Sigmoid colon (tissue), 7 donors: Measurements from ENCODE around the gene EVA1B. TPM values are rescaled to one million over a fixed set of nuclear protein-coding genes. Genes with fewer than 3 reads are reported as not detected.
A peak's percentile ranks its signal among the peaks of the same experiment; 100 is the strongest.

Experiments
- DNase-seq: peaks from one replicate; pipeline ENCODE4 v3.0.0-alpha.2; 2019
- H3K27ac ChIP-seq, 4 donors: fragments of 200-600 bp; sonication (generic); one replicate each; pipeline ENCODE4 v1.5.1; 2016 to 2019; ENCODE audit warnings: mild to moderate bottlenecking in 1 of 4
- H3K27me3 ChIP-seq, 3 donors: fragments of 200-600 bp; sonication (generic); one replicate each; pipeline ENCODE4 v1.5.1; 2019; ENCODE audit warnings: mild to moderate bottlenecking in 1 of 3
- H3K36me3 ChIP-seq, 4 donors: fragments of 200-600 bp; sonication (generic); one replicate each; pipeline ENCODE4 v1.5.1; 2016 to 2019
- H3K4me1 ChIP-seq, 4 donors: fragments of 200-600 bp; sonication (generic); one replicate each; pipeline ENCODE4 v1.5.1; 2017 to 2019
- H3K4me3 ChIP-seq, 4 donors: fragments of 200-600 bp; sonication (generic); one replicate each; pipeline ENCODE4 v1.5.1; 2017 to 2019; ENCODE audit warnings: mild to moderate bottlenecking in 2 of 4, moderate library complexity in 1 of 4
- H3K9me3 ChIP-seq, 4 donors: fragments of 200-600 bp in 3 of 4; sonication (generic) in 3 of 4; one replicate each; pipeline versions ENCODE4 v1.5.1 to v1.6.1; 2013 to 2019
- EP300 ChIP-seq, 4 donors: sonication (generic); formaldehyde crosslinking; IDR thresholded peaks; one replicate each; pipeline ENCODE4 v1.6.1; 2017; ENCODE audit warnings: antibody characterized with exemption in 4 of 4
- POLR2A ChIP-seq, 2 donors: fragments of 450-650 bp; IDR thresholded peaks; one replicate each; pipeline ENCODE4 v1.6.1; 2016; ENCODE audit warnings: antibody characterized with exemption in 2 of 2, mild to moderate bottlenecking in 2 of 2, moderate library complexity in 2 of 2
- POLR2AphosphoS5 ChIP-seq, 4 donors: sonication (generic); formaldehyde crosslinking; IDR thresholded peaks; one replicate each; pipeline ENCODE4 v1.6.1; 2017; ENCODE audit warnings: antibody characterized with exemption in 4 of 4
- WGBS, 2 donors: extraction: QIAGEN DNeasy Blood & Tissue Kit; methylation state at CpG; one replicate each; pipeline ENCODE4 v1.1.7; 2013; 5-methylcytosine and 5-hydroxymethylcytosine counted together
- intact Hi-C: fragments of 100-400 bp; cut with DNase I; formaldehyde crosslinking; loops from one replicate; pipeline ENCODE4 v1.15.1; 2023
- polyA plus RNA-seq, 3 donors: library from polyadenylated mRNA; stranded (reverse); fragments of 200-250 nt; gene quantifications; one replicate each; pipeline ENCODE4 v1.2.3, GENCODE V29; 2013
- total RNA-seq, 4 donors: library from RNA; depleted of rRNA; stranded (reverse); fragments of >200 nt; gene quantifications; one replicate each; pipeline ENCODE4 v1.1.0, GENCODE V29; 2016
- TF ChIP-seq, protein P1 (sequence below), 4 experiments: fragments of 450-650 bp in 3 of 4; fragments of 200-600 bp in 1 of 4; IDR thresholded peaks; one replicate each; pipeline ENCODE4 v1.5.1; 2016 to 2019; ENCODE audit warnings: antibody characterized with exemption in 4 of 4, mild to moderate bottlenecking in 3 of 4, moderate library complexity in 2 of 4
- donor health status: healthy with polysubstance abuse.
- donor health status: Bipolar disorder and iron deficiency.
- donor health status: healthy.

EVA1B gene
- total and polyA plus RNA-seq, 7 donors: 5.8 to 102 (median 46.7) TPM

DNA sequence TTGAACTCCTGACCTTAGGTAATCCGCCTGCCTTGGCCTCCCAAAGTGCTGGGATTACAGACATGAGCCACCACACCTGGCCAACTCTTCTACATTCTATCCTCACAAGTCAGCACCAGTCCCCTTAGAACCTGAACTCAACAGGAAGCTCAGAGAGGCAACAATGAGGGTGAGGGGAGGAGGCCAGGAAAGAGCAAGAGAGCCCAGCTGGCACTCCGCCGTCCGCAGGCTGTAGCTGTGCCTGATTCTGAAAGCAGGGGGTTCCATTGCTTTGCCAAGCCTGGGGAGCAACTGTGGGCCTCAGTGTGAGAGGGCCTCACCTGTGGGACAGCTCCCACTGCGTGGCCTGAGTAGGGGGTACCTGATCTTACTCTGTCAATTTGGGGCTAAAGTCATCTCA lies 43.6 kb upstream of the EVA1B start:
- Histone ChIP-seq H3K4me1 (peaks cover 0 to 44% (median 39%) of the 10 kb centered on the region in 4 donors), H3K4me3 (no peak overlapping the region), H3K27me3 (no peaks in the 10 kb centered on the region), H3K36me3 (peaks cover 0 to 21% (median 11%) of the 10 kb centered on the region in 4 donors), H3K27ac (peak overlapping the region in 2 of 4 donors; percentile 3 to 66), H3K9me3 (no peaks in the 10 kb centered on the region)
- intact Hi-C loops: loop anchor here (5.0 kb wide), 1 partner anchor 60 kb away; the partner anchor contains the start of gene SH3D21
- no peak for DNase-seq
- 71 to 89% methylated on average over 5 of the region's 5 CpGs for WGBS, 2 donors
- TF ChIP-seq, protein P1, sequence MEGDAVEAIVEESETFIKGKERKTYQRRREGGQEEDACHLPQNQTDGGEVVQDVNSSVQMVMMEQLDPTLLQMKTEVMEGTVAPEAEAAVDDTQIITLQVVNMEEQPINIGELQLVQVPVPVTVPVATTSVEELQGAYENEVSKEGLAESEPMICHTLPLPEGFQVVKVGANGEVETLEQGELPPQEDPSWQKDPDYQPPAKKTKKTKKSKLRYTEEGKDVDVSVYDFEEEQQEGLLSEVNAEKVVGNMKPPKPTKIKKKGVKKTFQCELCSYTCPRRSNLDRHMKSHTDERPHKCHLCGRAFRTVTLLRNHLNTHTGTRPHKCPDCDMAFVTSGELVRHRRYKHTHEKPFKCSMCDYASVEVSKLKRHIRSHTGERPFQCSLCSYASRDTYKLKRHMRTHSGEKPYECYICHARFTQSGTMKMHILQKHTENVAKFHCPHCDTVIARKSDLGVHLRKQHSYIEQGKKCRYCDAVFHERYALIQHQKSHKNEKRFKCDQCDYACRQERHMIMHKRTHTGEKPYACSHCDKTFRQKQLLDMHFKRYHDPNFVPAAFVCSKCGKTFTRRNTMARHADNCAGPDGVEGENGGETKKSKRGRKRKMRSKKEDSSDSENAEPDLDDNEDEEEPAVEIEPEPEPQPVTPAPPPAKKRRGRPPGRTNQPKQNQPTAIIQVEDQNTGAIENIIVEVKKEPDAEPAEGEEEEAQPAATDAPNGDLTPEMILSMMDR (IDR thresholded peaks at IDR 0.05): no peak
- TF ChIP-seq POLR2A (IDR thresholded peaks at IDR 0.05) (no peak), POLR2AphosphoS5 (IDR thresholded peaks at IDR 0.05) (no peak), EP300 (IDR thresholded peaks at IDR 0.05) (no peak)

DNA sequence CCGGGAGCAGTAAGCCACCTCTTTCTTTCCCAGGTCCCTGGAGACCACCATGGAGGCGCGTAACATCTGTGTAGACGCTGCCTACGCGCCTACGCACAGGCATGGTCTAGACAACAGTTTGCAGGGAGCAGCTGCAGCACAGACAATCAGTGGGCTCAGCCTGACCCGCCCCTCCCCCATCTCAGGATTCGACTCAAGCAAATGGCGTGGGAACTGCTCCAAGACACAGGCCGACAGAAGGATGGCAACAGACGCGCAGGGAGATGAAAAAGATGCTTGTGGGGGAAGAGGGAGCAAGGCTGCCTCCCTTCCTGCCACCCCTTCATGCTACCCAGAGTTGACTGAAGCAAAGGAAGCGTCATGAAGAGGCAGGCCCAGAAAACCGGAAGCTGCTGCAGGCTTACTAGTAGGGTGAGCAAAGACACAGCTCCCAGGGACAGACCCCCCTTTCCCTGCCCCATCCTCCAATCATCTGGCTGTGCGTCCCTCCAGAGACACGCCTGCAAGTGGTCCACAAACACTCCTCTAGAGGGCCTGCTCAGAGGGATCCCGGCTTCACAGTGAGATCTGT lies 42.7 kb upstream of the EVA1B start:
- Histone ChIP-seq H3K36me3 (peaks cover 0 to 28% (median 12%) of the 10 kb centered on the region in 4 donors), H3K27ac (peak overlapping the region; percentile 2 to 66 (median 46)), H3K27me3 (no peaks in the 10 kb centered on the region), H3K4me1 (peaks cover 0 to 36% (median 34%) of the 10 kb centered on the region in 4 donors), H3K9me3 (no peaks in the 10 kb centered on the region), H3K4me3 (no peak overlapping the region)
- intact Hi-C loops: loop anchor here (5.0 kb wide), 1 partner anchor 59 kb away; the partner anchor contains the start of gene SH3D21
- TF ChIP-seq, protein P1 (IDR thresholded peaks at IDR 0.05): no peak
- no peak for TF ChIP-seq POLR2A (IDR thresholded peaks at IDR 0.05)
- no peak for TF ChIP-seq EP300 (IDR thresholded peaks at IDR 0.05)
- TF ChIP-seq POLR2AphosphoS5 (IDR thresholded peaks at IDR 0.05): no peak
- DNase-seq: peak; percentile 74
- 54 to 83% methylated on average over 18 of the region's 18 CpGs for WGBS, 2 donors

DNA sequence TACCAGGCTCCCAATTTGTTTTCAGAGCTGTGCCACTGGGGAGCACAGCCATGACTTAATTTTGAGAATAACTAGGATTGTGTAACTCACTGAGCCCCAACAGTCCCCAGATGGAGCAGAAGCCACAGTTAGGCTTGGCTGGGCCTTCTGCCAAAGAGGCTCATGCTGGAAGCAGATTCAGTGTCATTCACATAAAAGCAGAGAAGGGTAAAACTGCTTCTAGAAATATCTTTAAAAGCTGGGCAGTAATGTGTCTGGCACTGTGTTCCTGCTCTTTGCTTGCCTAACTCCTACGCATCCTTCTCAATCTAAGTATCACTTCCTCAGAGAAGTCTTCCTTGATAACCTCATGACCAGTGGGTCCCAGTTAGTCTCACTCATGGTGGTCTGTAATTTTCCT lies 41.9 kb upstream of the EVA1B start:
- Histone ChIP-seq H3K4me1 (peaks cover 0 to 36% (median 32%) of the 10 kb centered on the region in 4 donors), H3K27ac (peak overlapping the region; percentile 2 to 66 (median 46)), H3K4me3 (no peak overlapping the region), H3K36me3 (peaks cover 0 to 34% (median 12%) of the 10 kb centered on the region in 4 donors), H3K9me3 (no peaks in the 10 kb centered on the region), H3K27me3 (no peaks in the 10 kb centered on the region)
- 74 to 87% methylated on average over 1 of the region's 1 CpG for WGBS, 2 donors
- peak; percentile 88 for DNase-seq
- TF ChIP-seq, protein P1 (IDR thresholded peaks at IDR 0.05): no peak
- TF ChIP-seq POLR2A (IDR thresholded peaks at IDR 0.05) (no peak), POLR2AphosphoS5 (IDR thresholded peaks at IDR 0.05) (no peak), EP300 (IDR thresholded peaks at IDR 0.05) (no peak)
- intact Hi-C loops: loop anchor here (5.0 kb wide), 1 partner anchor 58 kb away; the partner anchor contains the start of gene SH3D21

DNA sequence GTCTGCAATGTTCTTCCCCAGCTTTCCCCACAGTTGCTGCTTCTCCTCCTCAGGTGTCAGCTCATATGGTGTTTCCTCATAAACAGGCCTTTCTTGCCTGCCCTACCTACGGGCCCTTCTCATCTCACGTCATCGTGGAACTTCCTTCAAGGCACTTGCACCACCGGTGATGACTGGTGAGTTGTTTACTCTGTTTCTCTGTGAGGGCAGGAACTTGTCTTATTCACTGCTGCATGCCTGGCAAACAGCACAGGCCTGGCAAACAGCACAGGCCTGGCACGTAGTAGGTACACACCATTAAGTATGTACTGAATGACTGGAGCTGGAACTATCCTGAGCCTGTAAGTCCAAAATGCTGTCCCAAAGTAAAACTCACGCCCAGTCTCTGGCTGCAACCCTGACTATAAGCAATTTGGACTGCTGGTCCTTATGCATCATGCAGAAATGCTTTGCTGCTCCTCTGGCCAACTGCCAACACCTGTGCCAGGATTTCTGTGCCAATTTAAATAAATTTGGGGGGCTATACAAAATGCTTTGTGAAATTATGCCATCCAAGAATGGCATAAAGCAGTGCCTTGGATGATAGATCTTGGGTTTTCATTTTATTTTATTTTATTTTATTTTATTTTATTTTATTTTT lies 36.6 kb upstream of the EVA1B start:
- Histone ChIP-seq H3K4me1 (peaks cover 0 to 14% (median under 1%) of the 10 kb centered on the region in 4 donors), H3K27me3 (no peaks in the 10 kb centered on the region), H3K36me3 (peaks cover under 1 to 76% (median 30%) of the 10 kb centered on the region in 4 donors), H3K27ac (no peak overlapping the region), H3K4me3 (no peak overlapping the region), H3K9me3 (no peaks in the 10 kb centered on the region)
- no peak for DNase-seq
- WGBS, 2 donors: 57 to 60% methylated on average over 6 of the region's 6 CpGs
- intact Hi-C loops: no loop called here
- TF ChIP-seq POLR2AphosphoS5 (IDR thresholded peaks at IDR 0.05): no peak
- TF ChIP-seq, protein P1 (IDR thresholded peaks at IDR 0.05): no peak
- TF ChIP-seq POLR2A (IDR thresholded peaks at IDR 0.05): no peak
- TF ChIP-seq EP300 (IDR thresholded peaks at IDR 0.05): no peak
